ENCODE results near the gene SENP7. TPM values are rescaled to one million over a fixed set of nuclear protein-coding genes. Genes with fewer than 3 reads are reported as not detected.

The SENP7 gene
- total RNA-seq, 1 experiment from 2014 or later = 10.7 TPM

DNA sequence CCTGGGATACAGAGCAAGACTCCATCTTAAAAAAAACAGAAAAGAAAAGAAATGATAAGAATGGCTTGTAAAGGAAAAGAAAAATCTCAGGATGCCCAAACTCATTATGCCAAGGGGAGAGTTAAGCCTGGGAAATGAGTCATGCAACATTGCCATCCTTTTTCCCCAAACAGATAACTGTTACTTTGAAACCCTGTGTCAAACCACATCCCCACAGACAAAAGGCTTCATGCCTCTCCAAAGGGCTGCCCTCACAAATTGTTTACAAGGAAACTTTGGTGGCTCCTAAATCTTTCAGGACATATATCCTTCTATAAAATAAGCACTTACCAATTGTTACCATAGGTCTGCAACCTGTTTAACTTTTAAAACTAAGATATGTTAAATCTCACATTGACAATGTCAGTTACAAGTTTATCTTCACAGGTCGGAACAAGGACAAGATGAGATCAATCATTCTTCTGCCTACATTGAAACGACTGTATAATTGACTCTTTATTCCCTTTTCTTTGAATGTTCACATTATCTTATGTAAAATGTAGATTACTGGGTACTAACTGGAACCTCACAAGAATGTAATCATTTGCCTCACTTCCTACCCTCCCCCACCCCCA is 18.6 kb upstream of the SENP7 start:
- no peak for DNase-seq (ENCODE audit: low read depth, low spot score)
- in situ Hi-C loops (cut with HindIII; ENCODE audit: low pct_unique_long_range_greater_than_20kb, low sequenced_read_pairs) = no loop called here

- no peak for DNase-seq (ENCODE audit: low read depth, low spot score)
- in situ Hi-C loops (cut with HindIII; ENCODE audit: low pct_unique_long_range_greater_than_20kb, low sequenced_read_pairs) = no loop called here
Observed at GRCh38 chr3:101530686-101531047, 17.7 kb upstream of the SENP7 start.

DNA sequence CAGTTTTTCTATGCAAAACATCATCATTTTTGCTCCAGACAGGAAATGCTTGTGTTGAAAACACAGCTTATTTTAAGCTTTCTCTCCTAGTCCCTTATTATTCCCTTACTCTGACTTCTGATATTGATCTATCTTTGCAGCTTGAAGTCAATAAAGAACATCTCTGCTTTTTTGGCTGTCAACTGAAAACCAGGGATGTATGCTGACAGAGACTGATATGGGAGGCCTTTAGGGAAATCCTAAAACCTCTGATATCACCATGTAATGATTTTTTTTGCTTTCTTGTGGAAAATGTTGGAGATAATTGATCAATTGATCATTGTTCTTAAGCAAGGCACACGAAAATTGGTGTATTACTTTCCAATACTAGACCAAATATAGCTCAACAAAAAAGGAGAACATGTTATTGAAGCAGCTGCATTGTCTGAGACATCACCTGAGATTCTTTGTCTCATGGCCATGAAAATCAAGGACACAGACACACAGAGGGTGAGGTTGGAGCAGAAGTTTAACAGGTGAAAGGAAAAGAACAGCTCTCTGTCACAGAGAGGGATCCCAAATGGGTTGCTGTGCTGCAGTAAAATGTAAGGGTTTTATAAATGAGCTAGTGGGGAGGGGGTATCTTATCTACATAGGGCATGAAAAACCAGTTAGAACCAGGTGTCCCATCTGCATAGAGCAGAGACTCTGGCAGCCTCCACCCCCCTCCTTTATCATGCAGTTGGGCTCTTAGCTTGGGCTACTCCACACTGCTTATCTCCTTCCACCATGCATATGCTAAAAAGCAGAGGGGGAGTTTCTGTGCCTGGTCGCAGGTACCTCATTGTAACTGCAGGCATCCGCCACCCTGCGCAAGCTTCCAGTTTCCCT is 17.0 kb upstream of the SENP7 start:
- in situ Hi-C loops (cut with HindIII; ENCODE audit: low pct_unique_long_range_greater_than_20kb, low sequenced_read_pairs) = no loop called here
- DNase-seq (ENCODE audit: low read depth, low spot score) = no peak

- in situ Hi-C loops (cut with HindIII; ENCODE audit: low pct_unique_long_range_greater_than_20kb, low sequenced_read_pairs) = no loop called here
- no peak for DNase-seq (ENCODE audit: low read depth, low spot score)
Observed at GRCh38 chr3:101527906-101528305, 14.9 kb upstream of the SENP7 start.

DNA sequence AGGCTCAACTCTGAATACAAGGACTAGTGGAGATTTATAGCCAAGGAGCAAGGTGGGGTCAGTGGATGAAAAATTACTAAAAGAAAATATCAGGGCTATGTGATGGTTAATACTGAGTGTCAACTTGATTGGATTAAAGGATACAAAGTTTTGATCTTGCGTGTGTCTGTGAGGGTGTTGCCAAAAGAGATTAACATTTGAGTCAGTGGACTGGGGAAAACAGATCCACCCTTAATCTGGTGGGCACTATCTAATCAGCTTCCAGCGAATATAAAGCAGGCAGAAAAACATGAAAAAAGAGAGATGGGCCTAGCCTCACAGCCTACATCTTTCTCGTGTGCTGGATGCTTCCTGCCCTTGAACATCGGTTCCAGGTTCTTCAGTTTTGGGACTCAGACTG is 14.4 kb upstream of the SENP7 start:
- in situ Hi-C loops (cut with HindIII; ENCODE audit: low pct_unique_long_range_greater_than_20kb, low sequenced_read_pairs) = no loop called here
- no peak for DNase-seq (ENCODE audit: low read depth, low spot score)

GRCh38 chr3:101521211-101521701 is 8.2 kb upstream of the SENP7 start:
- DNase-seq (ENCODE audit: low read depth, low spot score) = no peak
- in situ Hi-C loops (cut with HindIII; ENCODE audit: low pct_unique_long_range_greater_than_20kb, low sequenced_read_pairs) = no loop called here

- in situ Hi-C loops (cut with HindIII; ENCODE audit: low pct_unique_long_range_greater_than_20kb, low sequenced_read_pairs) = no loop called here
- no peak for DNase-seq (ENCODE audit: low read depth, low spot score)
Observed at GRCh38 chr3:101519685-101520365, 6.8 kb upstream of the SENP7 start.

DNA sequence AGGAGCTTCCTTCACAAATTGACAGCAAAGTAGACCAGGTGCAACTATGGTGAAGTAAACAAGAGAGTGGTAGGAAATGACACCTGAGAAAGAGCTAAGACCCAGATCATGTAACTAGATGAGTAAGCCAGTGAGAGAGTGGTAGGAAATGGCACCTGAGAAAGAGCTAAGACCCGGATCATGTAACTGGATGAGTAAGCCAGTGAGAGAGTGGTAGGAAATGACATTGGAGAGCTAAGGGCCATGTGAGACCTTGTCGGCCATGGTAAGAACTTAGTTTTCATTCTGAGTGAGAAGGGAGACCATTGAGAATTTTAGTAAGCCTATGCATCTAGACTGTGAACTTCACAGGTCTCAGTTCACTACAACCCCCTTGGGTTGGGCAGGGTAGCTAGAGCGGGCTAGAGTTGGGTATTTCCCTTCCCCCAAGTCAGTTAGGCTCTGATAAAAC is 5.4 kb upstream of the SENP7 start:
- in situ Hi-C loops (cut with HindIII; ENCODE audit: low pct_unique_long_range_greater_than_20kb, low sequenced_read_pairs) = no loop called here
- no peak for DNase-seq (ENCODE audit: low read depth, low spot score)

GRCh38 chr3:101513419-101513986 is 491 bp upstream of the SENP7 start:
- in situ Hi-C loops (cut with HindIII; ENCODE audit: low pct_unique_long_range_greater_than_20kb, low sequenced_read_pairs) = no loop called here
- peak; percentile 3 for DNase-seq (ENCODE audit: low read depth, low spot score)

- DNase-seq (ENCODE audit: low read depth, low spot score) = no peak
- in situ Hi-C loops (cut with HindIII; ENCODE audit: low pct_unique_long_range_greater_than_20kb, low sequenced_read_pairs) = no loop called here
Observed at GRCh38 chr3:101512396-101512645, 691 bp downstream of the SENP7 start.

- in situ Hi-C loops (cut with HindIII; ENCODE audit: low pct_unique_long_range_greater_than_20kb, low sequenced_read_pairs) = no loop called here
- no peak for DNase-seq (ENCODE audit: low read depth, low spot score)
Observed at GRCh38 chr3:101509811-101510210, 3.2 kb downstream of the SENP7 start.

DNA sequence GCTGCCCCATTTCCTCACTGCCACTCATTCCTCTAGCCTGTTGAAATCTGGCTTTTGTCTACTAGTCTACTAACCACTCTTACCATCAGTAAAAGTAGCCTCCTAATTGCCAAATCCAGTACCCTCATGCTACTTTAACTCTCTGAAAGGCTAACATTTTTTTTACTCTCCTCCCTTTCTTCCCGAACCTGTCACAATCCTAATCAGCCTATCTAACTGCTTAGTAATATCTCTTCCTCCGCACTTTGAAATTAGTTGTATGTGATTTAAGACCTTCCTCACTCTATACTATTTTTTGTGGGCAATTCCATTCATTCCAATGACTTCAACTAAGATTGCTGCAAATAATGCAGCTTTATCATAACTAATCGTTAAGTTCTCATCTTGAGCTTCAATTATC is 3.7 kb downstream of the SENP7 start:
- in situ Hi-C loops (cut with HindIII; ENCODE audit: low pct_unique_long_range_greater_than_20kb, low sequenced_read_pairs) = no loop called here

GRCh38 chr3:101501783-101502182 is 11.2 kb downstream of the SENP7 start:
- no peak for DNase-seq (ENCODE audit: low read depth, low spot score)
- in situ Hi-C loops (cut with HindIII; ENCODE audit: low pct_unique_long_range_greater_than_20kb, low sequenced_read_pairs) = no loop called here

More for the DNA sequence above, 3.7 kb downstream of the SENP7 start:
- DNase-seq (ENCODE audit: low read depth, low spot score) = no peak

- in situ Hi-C loops (cut with HindIII; ENCODE audit: low pct_unique_long_range_greater_than_20kb, low sequenced_read_pairs) = no loop called here
- no peak for DNase-seq (ENCODE audit: low read depth, low spot score)
Observed at GRCh38 chr3:101500208-101500607, 12.8 kb downstream of the SENP7 start.

DNA sequence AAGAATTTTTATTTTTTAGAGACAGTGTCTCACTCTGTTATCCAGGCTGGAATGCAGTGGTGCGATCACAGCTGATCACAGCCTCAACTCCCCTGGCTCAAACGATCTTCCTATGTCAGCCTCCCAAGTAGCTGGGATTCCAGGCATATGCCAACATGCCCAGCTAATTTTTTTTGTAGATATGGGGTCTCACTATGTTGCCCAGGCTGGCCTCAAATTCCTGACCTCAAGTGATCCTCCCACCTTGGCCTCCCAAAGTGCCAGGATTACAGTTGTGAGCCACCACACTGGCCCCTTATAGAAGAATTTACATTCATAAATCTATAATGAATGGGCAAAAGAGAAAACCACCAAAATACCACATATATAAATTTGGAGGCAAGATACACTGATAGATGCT is 15.2 kb downstream of the SENP7 start:
- in situ Hi-C loops (cut with HindIII; ENCODE audit: low pct_unique_long_range_greater_than_20kb, low sequenced_read_pairs) = no loop called here
- DNase-seq (ENCODE audit: low read depth, low spot score) = no peak

GRCh38 chr3:101495552-101495951 is 17.5 kb downstream of the SENP7 start:
- in situ Hi-C loops (cut with HindIII; ENCODE audit: low pct_unique_long_range_greater_than_20kb, low sequenced_read_pairs) = no loop called here
- DNase-seq (ENCODE audit: low read depth, low spot score) = peak; percentile 56

GRCh38 chr3:101484805-101485620 is 28.0 kb downstream of the SENP7 start:
- DNase-seq (ENCODE audit: low read depth, low spot score) = no peak
- in situ Hi-C loops (cut with HindIII; ENCODE audit: low pct_unique_long_range_greater_than_20kb, low sequenced_read_pairs) = no loop called here

DNA sequence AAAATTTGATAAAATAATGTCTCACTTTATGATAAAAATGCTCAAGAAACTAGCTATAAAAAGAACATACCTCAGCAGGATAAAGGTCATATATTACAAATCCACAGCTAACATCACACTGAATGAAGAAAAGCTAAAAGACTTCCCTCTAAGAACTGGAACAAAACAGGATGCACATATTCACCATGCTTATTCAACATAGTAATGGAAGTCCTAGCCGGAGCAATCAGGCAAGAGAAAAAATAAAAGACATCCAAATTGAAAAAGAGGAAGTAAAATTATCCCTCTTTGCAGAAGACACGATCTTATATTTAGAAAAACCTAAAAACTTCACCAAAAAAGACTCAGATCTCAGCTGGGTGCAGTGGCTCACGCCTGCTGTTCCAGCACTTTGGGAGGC is 34.0 kb downstream of the SENP7 start:
- in situ Hi-C loops (cut with HindIII; ENCODE audit: low pct_unique_long_range_greater_than_20kb, low sequenced_read_pairs) = no loop called here

More for the DNA sequence above, 34.0 kb downstream of the SENP7 start:
- no peak for DNase-seq (ENCODE audit: low read depth, low spot score)
